ENCODE data around the gene CHCHD6.

Gene CHCHD6

DNA sequence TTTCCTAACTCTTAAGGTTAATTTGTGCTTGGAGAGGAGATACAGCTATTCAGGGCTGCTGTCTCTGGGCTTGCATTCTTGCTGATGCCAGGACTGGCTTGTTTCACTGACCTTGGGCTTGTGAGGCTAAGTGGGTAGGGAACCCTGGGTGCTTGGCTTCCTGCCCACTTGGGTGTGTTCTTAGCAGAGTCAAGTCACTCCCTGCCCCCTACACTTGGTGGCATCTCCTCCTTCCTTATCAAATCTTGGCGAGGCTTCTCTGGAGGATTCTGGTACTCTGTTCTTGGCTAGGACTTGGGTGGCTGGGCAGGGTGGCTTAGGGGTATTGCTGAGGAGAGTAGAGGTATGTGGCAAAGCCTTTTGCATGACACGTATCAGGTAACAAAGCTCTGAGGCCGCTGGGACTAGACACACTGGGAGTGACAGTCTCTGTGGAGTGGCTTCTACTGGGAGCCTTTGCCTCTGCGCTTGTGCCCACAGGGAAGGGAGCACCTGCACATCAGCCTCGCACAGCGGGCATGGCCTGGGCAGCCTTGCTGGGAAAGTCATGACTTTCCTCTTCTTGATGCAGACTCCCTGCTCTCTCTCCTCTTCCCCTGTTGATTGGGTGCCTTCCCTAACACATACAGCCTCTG, 41.8 kb downstream of the CHCHD6 start:
- FAIRE-seq: no peak

DNA sequence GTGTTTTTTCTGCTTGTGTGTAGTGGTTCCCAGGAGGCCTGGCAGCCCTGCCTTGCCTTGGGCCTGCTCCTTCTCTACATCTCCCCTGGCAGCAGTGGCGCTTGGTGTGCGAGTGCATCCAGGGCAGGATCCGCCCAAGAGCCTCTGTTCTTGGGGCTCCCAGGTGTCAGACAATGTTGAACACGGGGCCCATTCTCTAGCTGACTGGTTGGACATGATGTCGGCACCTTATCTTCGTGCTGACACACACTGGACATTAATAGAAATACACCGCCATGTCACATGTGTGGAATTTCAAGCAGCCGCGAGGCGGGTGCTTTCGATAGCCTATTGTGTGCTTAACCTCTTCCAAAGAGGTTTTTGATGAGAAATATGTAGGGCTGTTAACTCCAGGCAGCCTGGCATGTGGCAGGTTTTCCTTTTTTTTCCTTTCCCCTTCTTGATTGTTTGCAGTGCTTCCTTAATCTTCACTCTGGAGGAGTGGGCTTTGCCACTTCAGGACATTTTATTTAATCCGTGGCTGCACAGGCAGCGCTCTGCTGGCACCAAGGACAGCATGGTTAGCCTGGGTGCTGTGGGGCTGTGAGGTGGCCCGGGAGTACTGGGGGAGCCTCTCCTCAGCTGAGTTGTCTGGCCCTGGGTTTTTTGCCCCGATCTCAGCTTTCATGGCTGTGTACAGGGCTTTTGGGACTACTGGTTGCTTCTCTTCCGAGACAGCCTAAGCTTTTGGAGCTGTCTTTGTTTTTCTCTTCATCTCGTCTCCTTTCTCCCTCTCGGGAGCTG, 42.5 kb downstream of the CHCHD6 start:
- FAIRE-seq: no peak

DNA sequence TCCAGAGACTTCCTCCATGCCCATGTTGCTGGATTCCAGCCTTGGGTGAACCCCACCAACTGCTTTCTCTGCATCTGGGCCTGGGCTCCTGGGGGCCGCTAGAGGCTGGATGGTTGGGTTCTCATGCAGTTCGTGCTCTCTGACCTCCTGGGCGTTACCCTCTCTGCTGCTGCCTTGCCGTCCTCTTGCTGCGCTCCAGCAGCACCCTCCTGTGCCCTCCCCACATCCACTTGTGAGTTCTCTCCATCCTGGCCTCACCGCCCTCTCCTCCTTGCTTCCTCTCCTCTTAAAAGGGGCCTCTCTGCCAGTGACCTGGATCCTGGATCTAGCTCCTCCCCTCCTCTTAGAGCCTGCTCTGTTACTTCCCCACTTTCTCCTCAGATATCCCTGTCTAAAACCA, 43.7 kb downstream of the CHCHD6 start:
- no peak for FAIRE-seq

DNA sequence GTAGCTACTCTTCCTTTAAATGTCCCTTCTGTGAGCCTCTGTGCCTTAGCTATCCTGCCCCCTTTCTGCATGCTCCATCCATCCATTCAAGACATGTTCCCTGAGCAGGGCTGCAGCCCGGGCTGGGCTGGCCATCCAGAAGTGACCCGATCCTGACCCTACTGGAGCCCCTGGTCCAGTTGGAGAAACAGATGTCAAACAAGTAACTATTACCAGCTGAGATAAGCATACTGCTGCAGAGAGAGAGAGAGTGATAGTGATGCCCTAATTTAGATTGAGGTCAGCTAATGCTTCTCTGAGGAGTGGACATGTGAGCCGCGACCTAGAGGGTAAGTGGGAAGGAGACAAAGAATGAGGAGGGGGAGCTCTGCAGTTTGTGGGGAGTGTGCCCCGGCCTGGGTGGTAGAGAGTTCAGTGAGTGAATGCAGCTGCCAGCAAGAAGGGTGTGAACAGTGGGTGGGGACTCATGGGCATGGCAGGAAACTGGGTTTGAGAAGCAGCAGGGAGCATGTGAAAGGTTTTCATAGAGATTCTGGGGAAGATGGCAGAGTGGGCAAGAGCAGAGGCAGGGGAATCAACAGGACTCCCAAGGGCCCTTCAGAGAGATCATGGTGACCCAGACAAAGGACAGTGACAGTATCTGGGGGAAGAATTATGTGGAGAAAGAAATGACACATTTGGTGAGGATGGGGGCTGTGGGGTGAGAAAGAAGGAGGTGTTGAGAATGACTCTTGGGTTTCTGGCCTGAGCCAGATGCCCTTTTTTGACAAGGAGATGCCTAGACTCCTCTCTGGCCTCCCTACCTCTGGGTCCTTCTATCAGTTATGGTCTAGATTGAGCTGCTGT, 44.9 kb downstream of the CHCHD6 start:
- no peak for FAIRE-seq

DNA sequence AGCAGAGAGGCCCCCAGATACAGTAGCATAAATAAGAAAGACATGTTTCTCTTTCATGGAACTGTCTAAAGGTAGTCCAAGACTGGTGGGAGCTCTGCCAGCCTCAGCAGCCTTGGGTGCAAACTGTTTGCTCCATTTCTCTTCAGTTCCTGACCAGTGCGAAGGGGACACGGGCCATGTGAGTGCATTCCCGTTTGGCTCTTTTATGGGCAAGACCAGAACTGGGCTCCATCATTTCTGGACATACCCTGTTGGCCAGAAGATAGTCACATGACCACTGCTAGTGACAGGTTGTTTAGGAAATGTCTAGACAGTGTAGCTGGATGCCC, 45.5 kb downstream of the CHCHD6 start:
- no peak for FAIRE-seq

DNA sequence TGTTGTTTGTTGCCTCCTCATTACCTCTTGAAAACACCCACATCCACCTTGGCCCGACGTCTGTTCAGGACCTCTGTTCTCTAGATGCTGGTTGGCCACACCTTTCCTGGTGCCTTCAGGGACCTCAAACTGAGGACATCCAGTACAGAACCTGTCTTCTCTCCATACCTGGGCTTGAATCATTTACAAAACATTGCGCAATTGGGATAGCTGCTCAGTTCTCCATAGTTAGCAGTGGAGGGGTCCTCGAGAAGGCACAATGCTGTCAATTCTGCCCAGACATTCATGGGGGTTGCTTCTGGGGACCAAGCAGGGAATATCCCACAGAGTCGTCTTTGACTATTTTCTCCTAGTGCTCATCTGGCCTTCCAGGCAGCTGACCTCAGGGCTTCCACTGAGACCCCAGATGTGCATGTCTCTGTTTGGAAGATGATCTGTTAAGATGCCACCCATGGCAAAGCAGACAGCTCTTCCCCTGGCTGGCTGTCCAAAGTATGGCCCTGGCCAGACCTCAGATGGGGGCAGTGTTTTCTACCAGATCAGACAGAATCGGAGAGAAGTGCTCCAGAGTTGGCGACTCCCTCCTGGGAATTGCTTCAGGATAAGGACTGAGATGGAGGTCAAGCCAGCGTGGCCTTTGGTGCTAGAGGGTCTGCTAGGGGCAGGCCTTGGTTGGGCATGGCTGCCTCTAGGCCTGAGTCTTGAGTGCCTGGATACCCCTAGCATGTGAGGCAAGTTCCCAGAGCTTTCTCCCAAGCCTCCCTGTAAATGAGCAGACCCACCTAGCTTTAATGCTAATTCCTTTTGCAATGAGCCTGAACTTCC, 46.1 kb downstream of the CHCHD6 start:
- no peak for FAIRE-seq

DNA sequence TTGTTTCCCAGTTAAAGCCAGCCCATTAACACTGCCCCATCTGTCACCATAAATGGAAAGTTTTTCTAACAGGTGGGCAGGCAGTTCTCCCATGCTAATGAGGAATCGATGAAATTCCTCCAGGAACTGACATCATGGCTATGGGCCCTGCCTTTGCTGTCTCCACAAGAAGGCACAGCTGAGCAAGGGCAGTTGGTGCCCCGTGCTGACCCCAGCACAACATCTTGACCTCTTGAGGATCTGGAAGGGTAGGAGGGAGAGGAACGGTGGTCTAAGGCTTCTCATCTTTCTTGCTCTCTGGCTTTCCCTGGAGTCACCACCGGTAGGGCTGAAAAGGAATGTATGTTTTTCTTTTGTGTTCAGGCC, 46.7 kb downstream of the CHCHD6 start:
- no peak for FAIRE-seq

DNA sequence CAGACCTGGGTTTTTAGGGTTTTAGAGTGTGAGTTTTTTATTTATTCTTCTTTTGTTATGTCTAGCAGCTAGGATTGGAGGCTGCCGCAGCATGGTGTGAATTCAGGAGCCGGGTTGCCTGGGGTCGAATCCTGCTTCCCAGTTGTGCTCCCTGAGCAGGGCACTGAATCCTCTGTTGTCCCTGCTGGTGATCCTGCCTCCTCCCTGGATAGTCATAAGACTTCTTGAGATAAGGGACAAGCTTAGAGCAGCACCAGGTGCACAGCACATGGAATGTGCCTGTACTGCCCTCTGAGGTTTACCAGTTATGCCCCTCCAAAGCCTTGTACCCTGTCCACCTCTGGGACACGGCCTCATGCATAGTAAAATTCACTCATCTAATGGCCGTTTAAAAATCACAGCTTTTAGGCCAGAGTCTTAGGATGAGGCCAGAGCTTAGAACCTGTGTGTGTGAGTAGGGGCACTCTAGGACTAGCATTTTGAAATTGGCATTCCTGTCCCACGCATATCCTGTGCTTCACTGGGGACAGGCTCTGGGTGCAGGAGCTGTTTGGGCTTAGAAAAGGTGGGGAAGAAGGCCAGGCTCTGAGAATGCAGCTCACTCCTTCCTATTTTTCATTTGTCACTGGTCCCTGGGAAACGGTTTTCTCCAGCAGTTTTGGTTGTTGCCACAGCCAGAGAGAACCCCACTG, 47.7 kb downstream of the CHCHD6 start:
- no peak for FAIRE-seq

DNA sequence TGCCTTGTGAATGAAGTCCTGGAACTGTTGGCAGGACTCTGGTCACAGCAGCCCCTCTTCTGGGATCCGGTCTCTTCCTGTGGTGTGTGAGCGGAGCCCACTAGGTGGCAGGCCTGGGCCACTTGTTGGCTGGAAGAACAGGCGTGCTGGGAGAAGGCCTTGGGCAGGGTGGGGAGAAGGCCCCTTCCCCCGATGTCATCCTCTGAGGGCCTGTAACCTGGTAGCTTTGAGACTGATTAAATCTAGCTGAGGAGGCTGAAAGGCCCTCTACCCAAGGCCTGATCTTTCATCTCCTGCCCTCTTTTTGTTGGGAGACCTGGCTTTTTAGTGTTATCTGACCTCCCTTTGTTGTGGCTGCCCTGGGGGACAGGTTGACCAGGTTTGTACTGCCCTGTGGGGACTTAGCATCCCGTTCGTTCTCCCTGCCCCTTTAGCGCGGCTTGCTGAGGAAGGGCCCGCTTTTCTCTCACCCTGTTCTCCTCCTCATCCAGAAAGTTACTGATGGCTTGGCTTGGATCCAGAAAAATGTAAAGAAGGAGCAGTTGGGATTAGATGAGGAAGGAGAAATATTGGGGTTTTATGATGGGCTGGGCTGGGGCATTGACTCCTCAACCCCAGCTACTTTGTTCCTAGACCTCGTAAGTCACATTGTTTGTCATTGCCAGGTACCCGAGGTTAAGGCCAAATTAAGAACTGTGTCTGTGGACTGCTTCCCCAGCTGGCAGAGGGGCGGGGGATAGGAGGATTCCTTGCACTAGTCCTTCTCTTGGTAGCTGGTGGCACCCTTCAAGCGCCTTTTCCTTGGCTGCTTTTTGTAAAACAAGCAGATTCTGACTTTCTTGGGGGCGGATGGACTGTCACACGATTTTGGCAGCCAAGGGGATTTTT, 48.5 kb downstream of the CHCHD6 start:
- no peak for FAIRE-seq

DNA sequence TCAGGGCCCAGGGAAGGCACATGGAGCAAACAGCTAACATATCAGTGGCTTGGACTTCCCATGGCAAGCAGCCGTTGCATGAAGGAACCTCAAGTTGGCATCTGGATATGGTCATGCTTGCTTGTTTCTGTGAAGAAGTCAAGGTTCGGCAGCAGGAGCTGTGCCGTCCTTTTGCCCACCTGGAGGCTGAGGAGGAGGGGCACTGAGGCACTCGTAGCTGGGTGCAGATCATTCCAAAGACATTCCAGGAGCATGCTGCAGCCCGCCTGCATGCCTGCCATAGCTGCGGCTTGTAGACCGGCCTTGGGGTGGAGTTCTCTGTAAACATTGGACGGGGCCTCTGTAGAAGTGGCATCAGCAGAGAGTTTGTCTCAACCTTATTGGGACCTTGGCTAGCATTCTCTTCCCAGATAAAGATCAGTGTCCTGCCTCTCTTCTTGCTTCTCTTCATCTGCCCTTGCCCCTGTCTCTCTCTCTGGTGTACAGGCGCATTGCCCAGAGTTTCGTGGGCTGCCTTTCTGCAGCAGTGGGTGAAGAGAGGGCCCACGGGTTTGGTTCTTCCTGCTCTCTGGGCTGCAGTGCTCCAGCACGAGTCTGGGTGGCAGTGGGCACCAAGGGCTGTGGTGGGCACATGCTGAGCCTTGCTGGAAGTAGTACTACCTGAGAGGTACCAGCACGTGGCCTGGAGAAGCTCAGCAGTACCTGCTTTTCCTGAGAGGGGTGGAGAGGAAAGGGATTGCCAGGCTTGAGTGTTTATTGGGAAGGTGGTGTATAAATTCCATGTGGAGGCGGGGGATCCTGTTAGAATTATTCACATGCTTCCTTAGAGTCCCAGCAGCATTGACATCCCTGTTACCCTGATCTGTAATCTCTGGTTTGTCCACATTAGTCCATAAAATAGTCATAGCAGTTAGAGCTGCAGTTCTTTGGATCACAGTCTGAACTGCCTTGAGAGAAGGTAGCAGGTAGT, 49.4 kb downstream of the CHCHD6 start:
- no peak for FAIRE-seq

DNA sequence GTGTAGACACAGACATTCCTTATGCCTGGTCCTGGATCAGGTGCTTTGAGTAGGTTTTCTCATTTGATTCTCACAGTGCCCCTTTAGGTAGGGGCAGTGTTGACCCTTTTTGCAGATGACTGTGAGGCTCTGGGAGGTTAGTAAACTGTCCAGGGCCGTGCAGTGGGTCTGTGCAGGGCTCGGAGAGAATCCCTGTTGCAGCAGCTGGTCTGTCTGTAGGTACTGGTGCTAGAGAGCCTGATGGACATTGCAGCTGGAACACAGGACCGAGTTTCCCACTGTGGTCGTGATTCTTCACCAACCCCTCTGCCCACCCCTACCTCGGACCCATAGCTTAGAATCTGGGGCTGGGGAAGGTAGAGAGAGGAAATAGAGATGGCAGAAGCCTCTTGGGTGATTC, 51.8 kb downstream of the CHCHD6 start:
- FAIRE-seq: no peak

DNA sequence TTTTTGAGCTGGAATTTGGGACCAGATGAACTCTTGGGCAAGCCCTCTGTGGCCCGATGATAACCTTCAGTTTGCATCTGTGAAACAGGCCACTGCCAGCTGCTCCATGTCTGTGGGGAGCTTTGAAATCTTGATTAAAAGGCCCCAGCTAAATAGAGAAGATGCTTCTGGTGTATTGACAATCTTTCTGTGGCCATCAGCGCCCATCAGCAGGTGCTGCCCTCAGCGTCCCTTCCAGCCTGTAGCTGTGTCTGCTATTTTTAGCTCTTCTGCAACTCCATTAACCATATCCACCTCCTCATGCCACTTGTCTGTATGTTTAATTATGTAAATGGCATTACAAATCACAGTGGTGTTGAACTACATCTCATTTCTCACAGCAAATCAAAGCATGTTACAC, 54.0 kb downstream of the CHCHD6 start:
- FAIRE-seq: no peak

DNA sequence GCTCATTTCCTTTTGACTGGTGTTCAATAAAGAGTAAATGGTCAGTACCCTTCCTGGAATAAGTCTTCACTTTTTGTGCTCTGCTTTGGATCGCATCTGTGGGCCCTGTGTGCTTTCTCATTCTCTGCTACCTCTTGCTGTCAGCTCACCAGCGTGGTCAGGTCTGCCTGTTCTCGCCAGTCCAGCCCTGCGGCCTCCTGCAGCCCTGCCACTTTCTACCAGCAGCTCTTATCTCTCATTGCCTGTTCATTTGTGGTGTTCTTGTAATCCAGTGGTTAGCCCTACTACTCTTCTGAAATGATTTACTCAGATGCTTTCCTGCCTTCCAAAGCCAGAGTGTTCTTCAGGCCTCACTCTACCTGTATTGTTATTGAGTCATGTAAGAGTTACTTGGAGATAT, 54.8 kb downstream of the CHCHD6 start:
- FAIRE-seq: no peak

DNA sequence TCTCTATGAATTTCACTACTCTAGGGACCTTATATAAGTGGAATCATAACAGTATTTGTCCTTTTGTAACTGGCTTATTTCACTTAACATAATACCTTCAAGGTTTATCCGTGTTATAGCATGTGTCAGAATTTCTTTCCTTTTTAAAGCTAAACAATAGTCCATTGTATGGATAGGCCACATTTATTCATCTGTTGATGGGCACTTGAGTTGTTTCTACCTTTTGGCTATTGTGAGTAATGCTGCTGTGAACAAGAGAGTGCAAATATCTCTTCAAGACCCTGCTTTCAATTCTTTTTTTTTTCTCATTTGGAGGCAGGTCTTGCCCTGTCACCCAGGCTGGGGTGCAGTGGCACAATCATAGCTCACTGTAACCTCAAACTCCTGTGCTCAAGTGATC, 56.5 kb downstream of the CHCHD6 start:
- FAIRE-seq: no peak

DNA sequence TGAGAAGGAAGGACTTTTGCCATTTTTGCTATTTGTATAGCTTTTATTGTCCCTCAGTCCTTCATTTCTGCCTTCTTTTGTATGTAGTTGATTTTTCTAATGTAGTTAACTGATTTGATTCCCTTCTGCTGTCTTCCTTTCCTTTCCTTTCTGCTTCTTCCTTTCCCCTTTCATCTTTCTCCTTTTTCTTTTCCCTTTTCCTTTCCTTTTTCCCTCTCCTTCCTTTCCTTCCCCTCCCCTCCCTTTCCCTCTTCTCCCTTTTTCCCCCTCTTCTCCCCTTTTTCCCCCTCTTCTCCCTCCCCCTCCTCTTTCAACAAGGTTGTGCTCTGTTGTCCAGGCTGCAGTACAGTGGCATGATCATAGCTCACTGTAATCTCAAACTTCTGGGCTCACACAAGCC, 59.0 kb downstream of the CHCHD6 start:
- FAIRE-seq: no peak

DNA sequence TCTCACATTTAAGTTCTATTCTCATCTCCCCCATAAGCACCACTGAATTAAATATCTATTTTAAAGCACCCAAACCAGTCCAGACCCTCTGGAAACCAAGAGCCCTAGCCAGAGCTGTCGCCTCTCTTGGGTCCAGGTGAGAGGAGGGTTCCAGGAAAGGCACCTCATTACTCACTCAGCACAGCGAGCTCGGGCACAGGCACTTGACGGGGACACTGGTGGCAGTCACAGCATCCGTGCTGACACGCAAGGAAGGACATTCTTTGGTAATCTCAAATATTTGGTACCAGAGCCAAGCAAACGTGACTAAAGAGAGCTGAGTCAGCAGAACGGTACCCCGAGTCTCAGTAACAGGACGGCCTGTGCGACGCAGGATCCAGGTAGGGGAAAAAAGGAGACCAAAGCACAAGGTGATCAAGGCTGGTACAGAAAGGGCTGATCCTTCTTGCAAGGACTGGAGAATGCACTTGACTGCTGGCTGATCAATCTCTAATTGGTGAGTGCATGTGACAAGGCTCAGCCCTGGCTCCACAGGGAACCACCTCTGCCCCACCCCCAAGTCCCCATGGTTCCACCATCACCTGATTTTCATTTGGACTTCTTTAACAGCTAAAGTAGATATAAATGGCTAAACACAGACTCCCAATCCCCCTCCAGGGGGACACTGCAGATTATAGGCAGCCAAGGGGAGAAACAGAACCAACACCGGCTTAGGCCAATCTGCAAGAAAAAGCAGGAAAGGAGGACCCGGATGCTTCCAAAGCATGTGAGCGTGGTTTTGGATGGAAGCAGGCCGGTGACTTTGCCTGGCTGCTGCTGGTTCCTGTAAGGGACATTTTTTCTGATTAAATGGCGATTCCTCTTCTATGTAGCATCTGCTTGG, 61.4 kb downstream of the CHCHD6 start:
- no peak for FAIRE-seq

DNA sequence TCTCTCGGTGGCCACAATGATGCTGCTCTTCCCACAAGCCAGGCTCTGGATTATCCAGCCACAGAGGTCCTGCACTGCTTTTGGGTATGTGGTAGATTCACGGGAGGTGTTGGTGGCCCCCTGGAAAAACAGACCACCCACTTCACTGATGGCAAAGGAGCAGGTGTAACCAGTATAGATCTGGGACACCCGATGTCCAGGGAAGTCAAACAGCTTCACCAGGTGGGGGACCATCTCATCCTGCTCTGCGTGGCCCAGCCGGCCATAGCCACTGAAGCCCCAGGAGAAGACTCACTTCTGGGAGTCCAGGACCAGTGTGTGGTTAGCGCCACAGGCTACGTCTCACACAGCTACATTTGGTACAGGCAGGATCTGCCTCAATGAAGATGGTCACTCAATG, 62.6 kb downstream of the CHCHD6 start:
- no peak for FAIRE-seq

DNA sequence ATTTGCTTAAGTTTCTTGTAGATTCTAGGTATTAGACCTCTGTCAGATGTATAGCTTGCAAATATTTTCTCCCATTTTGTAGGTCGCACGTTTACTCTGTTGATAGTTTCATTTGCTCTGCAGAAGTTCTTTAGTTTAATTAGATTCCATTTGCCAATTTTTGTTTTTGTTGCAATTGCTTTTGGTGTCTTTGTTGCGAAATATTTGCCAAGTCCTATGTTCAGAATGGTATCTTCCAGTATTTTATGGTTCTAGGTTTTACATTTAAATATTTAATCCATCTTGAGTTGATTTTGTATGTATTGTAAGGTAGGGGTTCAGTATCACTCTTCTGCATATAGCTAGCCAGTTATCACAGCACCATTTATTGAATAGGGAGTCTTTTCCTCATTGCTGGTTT, 64.9 kb downstream of the CHCHD6 start:
- no peak for FAIRE-seq

DNA sequence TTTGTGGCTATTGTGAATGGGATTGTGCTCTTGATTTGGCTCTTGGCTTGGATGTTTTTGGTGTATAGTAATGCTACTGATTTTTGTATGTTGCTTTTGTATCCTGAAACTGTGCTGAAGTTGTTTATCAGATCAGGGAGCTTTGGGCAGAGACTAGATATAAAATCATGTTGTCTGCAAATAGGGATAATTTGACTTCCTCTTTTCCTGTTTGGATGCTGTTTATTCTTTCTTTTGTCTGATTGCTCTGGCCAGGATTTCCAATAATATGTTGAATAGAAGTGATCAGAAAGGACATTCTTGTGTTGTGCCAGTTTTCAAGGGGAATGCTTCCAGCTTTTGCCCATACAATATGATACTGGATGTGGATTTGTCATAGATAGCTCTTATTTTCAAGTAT, 66.1 kb downstream of the CHCHD6 start:
- FAIRE-seq: no peak

All from colon (tissue), 2 donors.